LoVo (cell line): Measurements from ENCODE around the gene ALPP.
"Not testable (repeated sequence)": the region's sequence is repeated elsewhere in the genome, so short reads cannot be mapped to it uniquely, and the experiment has no call there.

Source experiments
- DNase-seq: peaks from one replicate; pipeline ENCODE4 v3.0.0-alpha.2; 2016; ENCODE audit warnings: low spot score

Gene ALPP

GRCh38 chr2:232381204-232382031, 2.9 kb downstream of the ALPP start:
- not testable (repeated sequence) for DNase-seq

GRCh38 chr2:232382331-232383225, 4.0 kb downstream of the ALPP start:
- DNase-seq = no peak

GRCh38 chr2:232384466-232384865, 5.9 kb downstream of the ALPP start:
- DNase-seq = no peak

- DNase-seq = not testable (repeated sequence)
These were observed 6.5 kb downstream of the ALPP start for GRCh38 chr2:232385058-232385457.

- peak; percentile 92 for DNase-seq
These were observed 7.3 kb downstream of the ALPP start for GRCh38 chr2:232385660-232386489.

- no peak for DNase-seq
These were observed 7.9 kb downstream of the ALPP start for GRCh38 chr2:232386490-232386739.

- no peak for DNase-seq
These were observed 8.3 kb downstream of the ALPP start for GRCh38 chr2:232386740-232387450.

GRCh38 chr2:232387451-232388171, 9.1 kb downstream of the ALPP start:
- DNase-seq = no peak

GRCh38 chr2:232388324-232388891, 9.9 kb downstream of the ALPP start:
- DNase-seq = no peak

- no peak for DNase-seq
These were observed 10.8 kb downstream of the ALPP start for GRCh38 chr2:232389327-232389726.

- no peak for DNase-seq
These were observed 12.1 kb downstream of the ALPP start for GRCh38 chr2:232390661-232391060.

GRCh38 chr2:232393556-232393955, 15.0 kb downstream of the ALPP start:
- no peak for DNase-seq

- DNase-seq = not testable (repeated sequence)
These were observed 15.9 kb downstream of the ALPP start for GRCh38 chr2:232394431-232394830.

- DNase-seq = no peak
These were observed 17.0 kb downstream of the ALPP start for GRCh38 chr2:232395586-232395985.

- no peak for DNase-seq
These were observed 18.1 kb downstream of the ALPP start for GRCh38 chr2:232396683-232397082.

GRCh38 chr2:232398293-232399034, 19.9 kb downstream of the ALPP start:
- DNase-seq = peak; percentile 74

- DNase-seq = no peak
These were observed 21.9 kb downstream of the ALPP start for GRCh38 chr2:232400256-232401015.

GRCh38 chr2:232402518-232402917, 24.0 kb downstream of the ALPP start:
- DNase-seq = no peak

- no peak for DNase-seq
These were observed 27.5 kb downstream of the ALPP start for GRCh38 chr2:232405943-232406510.
